Measurements from ENCODE around the gene MROH9.

- TF ChIP-seq POLR2A (IDR thresholded peaks at IDR 0.05), result no peak
- TF ChIP-seq CTCF (IDR thresholded peaks at IDR 0.05), result no peak
These were observed 5.9 kb upstream of the MROH9 start for GRCh38 chr1:170929412-170929834.

All from gastroesophageal sphincter (tissue), 3 donors.